WERI-Rb-1 (cell line): ENCODE results near the gene TNRC18.

ENCODE experiments used
- DNase-seq: peaks from one replicate; pipeline ENCODE4 v3.0.0-alpha.2; 2020
- H3K27ac ChIP-seq: fragments of 250-450 bp; sonication (Bioruptor Pico); 2 replicates; pipeline ENCODE4 v1.5.1; 2020; ENCODE audit warnings: mild to moderate bottlenecking, moderate library complexity
- H3K27me3 ChIP-seq: fragments of 250-450 bp; sonication (Bioruptor Pico); 2 replicates; pipeline ENCODE4 v1.5.1; 2021; ENCODE audit warnings: mild to moderate bottlenecking, low read depth, moderate library complexity; ENCODE audit not compliant: insufficient read depth, severe bottlenecking
- H3K36me3 ChIP-seq: fragments of 250-450 bp; sonication (Bioruptor Pico); 2 replicates; pipeline ENCODE4 v1.5.1; 2020; ENCODE audit warnings: mild to moderate bottlenecking, moderate library complexity
- H3K4me3 ChIP-seq: 2 replicates; pipeline ENCODE4 v1.5.1; 2011; ENCODE audit warnings: low read depth, mild to moderate bottlenecking, control low read depth, low read length
- H3K9me3 ChIP-seq: fragments of 250-450 bp; sonication (Bioruptor Pico); 2 replicates; pipeline ENCODE4 v1.5.1; 2021; ENCODE audit warnings: mild to moderate bottlenecking, moderate library complexity; ENCODE audit not compliant: severe bottlenecking
- CTCF ChIP-seq: IDR thresholded peaks from 2 replicates; pipeline ENCODE4 v1.5.1; 2011; ENCODE audit warnings: low read depth, mild to moderate bottlenecking, control low read depth, inconsistent platforms, low read length

TNRC18 gene

DNA sequence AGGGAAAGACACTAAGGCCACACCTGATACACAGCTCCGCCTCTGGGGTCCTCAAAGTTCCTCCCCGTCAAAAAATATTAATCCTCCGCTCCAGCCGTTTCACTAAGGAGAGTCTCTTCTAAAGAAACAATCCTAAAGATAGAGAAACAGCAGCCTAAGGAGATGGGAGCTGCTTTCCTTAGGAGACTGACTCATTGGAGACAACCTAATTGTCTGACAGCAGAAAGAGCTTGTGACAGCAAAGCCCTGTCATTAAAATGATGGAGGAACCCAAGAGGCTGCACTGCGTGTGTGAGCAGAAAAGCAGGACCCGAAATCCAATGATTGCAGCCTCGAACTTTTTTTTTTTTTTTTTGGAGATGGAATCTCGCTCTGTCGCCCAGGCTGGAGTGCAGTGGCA, 44.0 kb upstream of the TNRC18 start:
- no peak for DNase-seq
- no peak for TF ChIP-seq CTCF
- no peak overlapping the region for H3K27ac ChIP-seq
- H3K27me3 ChIP-seq, result no peaks in the 10 kb centered on the region
- H3K36me3 ChIP-seq, result no peaks in the 10 kb centered on the region
- no peak overlapping the region for H3K4me3 ChIP-seq
- H3K9me3 ChIP-seq, result no peaks in the 10 kb centered on the region

GRCh38 chr7:5466551-5466950, 42.9 kb upstream of the TNRC18 start:
- no peak for DNase-seq
- Histone ChIP-seq H3K4me3 (no peak overlapping the region), H3K27me3 (no peaks in the 10 kb centered on the region), H3K27ac (no peak overlapping the region), H3K9me3 (no peaks in the 10 kb centered on the region), H3K36me3 (no peaks in the 10 kb centered on the region)
- no peak for TF ChIP-seq CTCF

DNA sequence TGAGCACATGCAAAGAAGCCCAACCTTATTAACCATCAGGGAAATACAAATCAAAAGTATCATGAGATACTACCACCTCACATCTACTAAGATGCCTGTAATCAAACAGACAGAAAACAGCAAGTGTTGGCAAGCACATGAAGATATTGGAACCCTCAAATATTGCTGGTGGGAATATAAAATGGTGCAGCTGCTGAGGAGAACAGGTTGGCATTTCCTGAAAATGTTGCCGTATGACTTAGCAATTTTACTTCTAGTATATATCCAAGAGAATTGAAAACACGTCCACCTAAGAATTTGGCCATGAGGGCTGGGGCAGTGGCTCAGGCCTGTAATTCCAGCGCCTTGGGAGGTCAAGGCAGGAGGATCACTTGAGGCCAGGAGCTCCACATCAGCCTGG, 39.4 kb upstream of the TNRC18 start:
- no peak for DNase-seq
- TF ChIP-seq CTCF, result no peak
- Histone ChIP-seq H3K36me3 (no peaks in the 10 kb centered on the region), H3K27ac (no peak overlapping the region), H3K27me3 (no peaks in the 10 kb centered on the region), H3K4me3 (no peak overlapping the region), H3K9me3 (no peaks in the 10 kb centered on the region)

DNA sequence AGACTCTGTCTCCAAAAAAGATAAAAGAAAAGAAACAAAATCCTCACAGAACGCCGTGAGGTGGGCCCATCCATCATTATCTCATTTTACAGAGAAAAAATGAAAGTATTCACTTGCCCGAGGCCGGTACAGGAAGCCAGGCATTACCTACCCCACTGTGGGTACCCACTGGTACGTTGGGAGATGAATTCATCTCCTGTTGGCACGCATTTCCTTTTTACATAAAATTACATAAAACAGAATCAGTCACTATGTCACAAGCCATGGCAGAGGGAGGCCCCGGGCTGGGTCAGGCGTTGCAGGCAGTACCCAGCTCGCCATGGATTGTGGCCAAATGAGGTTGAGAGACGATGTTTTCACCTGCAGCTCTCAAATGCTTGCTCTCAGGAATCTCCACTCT, 38.6 kb upstream of the TNRC18 start:
- H3K27me3 ChIP-seq, result no peaks in the 10 kb centered on the region
- no peaks in the 10 kb centered on the region for H3K9me3 ChIP-seq
- no peak for TF ChIP-seq CTCF
- no peak overlapping the region for H3K27ac ChIP-seq
- no peak for DNase-seq
- H3K36me3 ChIP-seq, result no peaks in the 10 kb centered on the region; the same call in 1 of the 2 replicates
- H3K4me3 ChIP-seq, result no peak overlapping the region

GRCh38 chr7:5458921-5459480, 35.4 kb upstream of the TNRC18 start:
- no peak overlapping the region for H3K27ac ChIP-seq
- no peaks in the 10 kb centered on the region for H3K27me3 ChIP-seq
- no peak overlapping the region for H3K4me3 ChIP-seq
- no peaks in the 10 kb centered on the region for H3K9me3 ChIP-seq
- no peak for DNase-seq
- no peak for TF ChIP-seq CTCF
- H3K36me3 ChIP-seq, result no peaks in the 10 kb centered on the region; the same call in 1 of the 2 replicates

DNA sequence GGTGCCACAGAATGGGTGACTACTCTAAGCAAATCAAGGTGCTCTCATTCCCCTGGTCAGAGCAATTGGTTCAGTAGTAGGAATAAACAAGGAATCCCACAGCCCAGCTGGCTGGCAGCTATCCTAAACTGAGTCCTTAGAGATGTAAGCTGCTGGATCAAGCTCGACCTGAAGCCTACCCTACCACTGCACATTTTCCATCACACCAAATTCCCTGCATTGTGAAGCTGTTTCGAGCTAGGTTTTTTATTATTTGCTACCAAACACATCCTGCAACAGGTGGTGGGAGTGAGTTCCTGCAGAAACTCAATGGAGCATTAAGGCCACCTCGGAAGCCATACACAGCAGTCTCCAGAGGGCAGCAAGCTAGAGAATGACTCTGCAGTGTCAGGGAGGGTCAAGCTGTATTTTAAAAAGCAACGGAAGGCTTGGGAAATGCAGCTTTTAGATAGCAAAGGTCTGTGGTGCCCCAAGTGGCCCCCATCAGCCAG, 33.7 kb upstream of the TNRC18 start:
- no peak overlapping the region for H3K27ac ChIP-seq
- no peak overlapping the region for H3K4me3 ChIP-seq
- no peaks in the 10 kb centered on the region for H3K9me3 ChIP-seq
- no peak for DNase-seq
- TF ChIP-seq CTCF, result no peak
- no peaks in the 10 kb centered on the region for H3K27me3 ChIP-seq
- H3K36me3 ChIP-seq, result no peaks in the 10 kb centered on the region; the same call in 1 of the 2 replicates
